HG03432 (cell line): Measurements from ENCODE around the gene DEDD2.

ENCODE experiments used
- ATAC-seq: cut with Tn5 transposase; IDR thresholded peaks from one replicate; pipeline ENCODE4 v1.9.1; 2021; ENCODE audit warnings: mild to moderate bottlenecking, moderate library complexity; ENCODE audit not compliant: unreplicated experiment

Gene DEDD2

GRCh38 chr19:42150911-42151361 is 66.5 kb downstream of the DEDD2 start:
- ATAC-seq, result no peak

- no peak for ATAC-seq
These were observed 67.1 kb downstream of the DEDD2 start for GRCh38 chr19:42150364-42150763.

- ATAC-seq, result no peak
These were observed 67.9 kb downstream of the DEDD2 start for GRCh38 chr19:42149447-42150202.
